AG10803 (cell line): Measurements from ENCODE around the gene ABI1.
A peak's percentile ranks its signal among the peaks of the same experiment; 100 is the strongest.

Experiments
- DNase-seq: peaks from one replicate; pipeline ENCODE4 v3.0.0; 2010; ENCODE audit warnings: low read depth
- H3K4me3 ChIP-seq: 2 replicates; pipeline ENCODE4 v1.5.1; 2011; ENCODE audit warnings: mild to moderate bottlenecking, low read length, control low read depth
- CTCF ChIP-seq: conservative IDR thresholded peaks from 2 replicates; pipeline ENCODE4 v1.5.1; 2011; ENCODE audit warnings: mild to moderate bottlenecking, low read length, control low read depth, inconsistent platforms

The ABI1 gene

GRCh38 chr10:26835025-26835424, 25.7 kb downstream of the ABI1 start:
- no peak overlapping the region for H3K4me3 ChIP-seq
- TF ChIP-seq CTCF: no peak
- no peak for DNase-seq

GRCh38 chr10:26832960-26833359, 27.8 kb downstream of the ABI1 start:
- no peak for DNase-seq
- no peak overlapping the region for H3K4me3 ChIP-seq

GRCh38 chr10:26831936-26832335, 28.8 kb downstream of the ABI1 start:
- no peak for DNase-seq
- H3K4me3 ChIP-seq: no peak overlapping the region
- no peak for TF ChIP-seq CTCF

More at GRCh38 chr10:26832960-26833359, 27.8 kb downstream of the ABI1 start:
- TF ChIP-seq CTCF: no peak

- no peak overlapping the region for H3K4me3 ChIP-seq
- DNase-seq: no peak
- no peak for TF ChIP-seq CTCF
Observed at GRCh38 chr10:26829810-26830515, 30.8 kb downstream of the ABI1 start.

GRCh38 chr10:26824015-26824690, 36.6 kb downstream of the ABI1 start:
- no peak for DNase-seq
- TF ChIP-seq CTCF: no peak
- H3K4me3 ChIP-seq: no peak overlapping the region

- no peak overlapping the region for H3K4me3 ChIP-seq
- peak; percentile 52 for DNase-seq
- TF ChIP-seq CTCF: no peak
Observed at GRCh38 chr10:26821699-26822570, 38.8 kb downstream of the ABI1 start.
